H54 (cell line): ENCODE results near the gene SERPINE2.
A peak's percentile ranks its signal among the peaks of the same experiment; 100 is the strongest.

Source experiments
- DNase-seq: peaks from one replicate; pipeline ENCODE4 v3.0.0; 2011; ENCODE audit warnings: low spot score, mixed read lengths; ENCODE audit not compliant: insufficient read length
- FAIRE-seq: peaks from 3 replicates; lab custom pipeline; 2011; peaks lifted over from hg19 to GRCh38; lab: Jason Lieb, UNC
- POLR2A ChIP-seq: IDR thresholded peaks from 2 replicates; pipeline ENCODE4 v1.6.1; 2011; ENCODE audit warnings: low read depth, mild to moderate bottlenecking, low read length

Gene SERPINE2

DNA sequence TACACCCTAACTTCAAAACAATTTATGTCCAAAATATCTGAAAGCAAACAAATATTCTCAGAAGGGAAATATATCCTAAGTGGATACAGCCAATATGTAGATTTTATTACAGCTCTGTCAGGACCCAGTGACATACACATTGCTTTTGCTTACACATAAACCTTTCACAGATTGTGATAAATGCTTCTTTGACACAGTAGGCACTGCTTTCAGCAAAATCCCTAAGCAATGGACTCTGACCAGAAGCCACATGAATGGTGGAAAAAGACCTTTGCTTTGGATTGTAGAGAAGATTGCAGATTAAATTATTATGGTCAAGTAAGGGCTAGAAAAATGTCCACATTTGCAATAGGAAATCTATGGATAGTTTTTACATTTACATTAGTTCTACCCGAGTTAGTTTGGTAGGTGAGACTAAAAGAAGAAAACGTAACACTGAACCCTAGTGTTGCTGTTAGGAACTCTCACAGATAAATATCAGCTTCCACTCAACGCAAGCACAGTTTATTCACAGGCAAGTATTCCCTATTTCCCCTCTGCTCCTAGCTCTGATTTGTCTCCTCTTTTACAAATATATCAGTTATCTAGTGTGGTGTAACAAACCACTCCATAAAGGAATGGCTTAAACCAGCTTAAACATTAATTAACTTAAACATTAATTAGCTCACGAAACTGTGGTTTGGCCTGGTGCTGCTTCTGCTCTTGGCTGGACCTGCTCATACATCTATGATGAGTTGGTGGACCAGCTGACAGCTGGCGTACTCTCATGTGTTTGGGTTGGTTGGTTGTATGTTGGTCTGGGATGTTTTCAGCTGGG is 23.6 kb upstream of the SERPINE2 start:
- DNase-seq (no peak), FAIRE-seq (no peak)
- no peak for TF ChIP-seq POLR2A

- no peak for TF ChIP-seq POLR2A
- DNase-seq (no peak), FAIRE-seq (no peak)
Measured at GRCh38 chr2:224060783-224061482, 21.8 kb upstream of the SERPINE2 start.

GRCh38 chr2:224059178-224059577 is 20.1 kb upstream of the SERPINE2 start:
- DNase-seq (no peak), FAIRE-seq (no peak)
- no peak for TF ChIP-seq POLR2A

DNA sequence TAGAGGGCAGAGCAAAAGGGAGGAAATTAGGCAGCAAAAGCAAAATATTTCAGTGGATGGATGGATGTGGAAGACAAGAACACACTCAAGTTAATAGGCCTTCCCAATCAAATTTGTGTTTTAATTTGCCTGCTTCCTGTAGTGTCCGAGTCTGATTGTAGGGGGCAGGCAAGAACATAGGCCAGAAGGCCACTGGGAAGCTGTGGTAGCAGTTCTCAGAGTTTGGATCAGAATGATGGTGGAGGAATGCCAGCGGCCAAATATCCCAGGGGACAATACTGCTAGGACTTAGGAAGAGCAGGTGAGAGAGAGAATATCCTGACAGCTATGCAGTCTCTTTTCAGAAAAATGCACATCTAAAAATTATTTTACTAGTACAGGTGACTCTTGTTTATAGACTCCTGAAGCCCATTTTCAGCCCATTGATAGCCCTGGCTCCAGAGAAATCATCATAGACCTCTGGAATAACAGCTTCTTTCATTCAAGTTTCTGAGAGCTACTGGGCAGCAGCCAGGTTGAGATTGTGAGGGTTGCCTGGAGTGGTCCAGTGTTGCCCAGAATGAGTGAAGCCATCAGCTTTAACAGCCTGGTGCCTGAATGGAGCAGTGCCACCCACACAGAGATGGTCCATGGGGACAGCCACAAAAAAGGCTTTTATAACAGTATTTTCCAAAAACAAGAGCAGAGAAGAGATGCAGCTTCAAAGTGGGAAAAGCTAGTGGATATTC is 19.1 kb upstream of the SERPINE2 start:
- FAIRE-seq = no peak
- no peak for TF ChIP-seq POLR2A

DNA sequence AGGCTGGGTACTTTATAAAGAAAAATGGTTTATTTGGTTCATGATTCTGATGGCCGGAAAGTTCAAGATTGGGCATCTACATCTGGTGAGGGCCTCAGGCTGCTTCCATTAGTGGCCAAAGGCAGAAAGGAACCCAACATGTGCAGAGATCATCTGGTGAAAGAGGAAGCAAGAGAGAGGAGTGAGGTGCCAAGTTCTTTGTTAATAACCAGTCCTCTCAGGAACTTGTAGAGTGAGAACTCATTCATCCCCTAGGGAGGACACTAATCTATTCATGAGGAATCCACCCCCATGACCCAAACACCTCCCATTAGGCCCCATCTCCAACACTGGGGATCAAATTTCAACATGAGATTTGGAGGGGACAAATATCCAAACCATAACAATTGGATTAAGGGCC is 17.8 kb upstream of the SERPINE2 start:
- DNase-seq (no peak), FAIRE-seq (no peak)
- no peak for TF ChIP-seq POLR2A

More for the DNA sequence above, 19.1 kb upstream of the SERPINE2 start:
- no peak for DNase-seq

- DNase-seq (no peak), FAIRE-seq (no peak)
- TF ChIP-seq POLR2A = no peak
Measured at GRCh38 chr2:224055101-224055500, 16.0 kb upstream of the SERPINE2 start.

DNA sequence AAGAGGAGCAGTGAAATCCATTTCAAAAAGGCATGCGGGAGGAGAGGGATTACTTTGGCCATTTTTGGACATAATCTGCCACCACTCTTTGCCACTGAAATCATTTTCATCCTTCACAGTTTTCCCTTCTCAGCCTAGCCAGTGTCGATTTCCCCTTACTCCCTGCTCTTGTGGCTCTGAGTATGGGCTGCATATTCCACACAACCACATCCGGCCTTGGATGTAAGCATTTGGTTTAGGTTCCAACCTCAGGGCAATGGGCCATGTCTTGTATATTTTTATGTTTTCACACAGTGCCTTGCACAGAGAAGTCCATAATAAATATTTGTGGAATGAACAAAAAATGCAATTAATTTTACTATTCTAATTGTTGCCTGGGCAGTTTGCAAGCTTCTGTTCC is 7.7 kb upstream of the SERPINE2 start:
- TF ChIP-seq POLR2A = no peak
- FAIRE-seq (no peak), DNase-seq (no peak)

- DNase-seq (no peak), FAIRE-seq (no peak)
- no peak for TF ChIP-seq POLR2A
Measured at GRCh38 chr2:224042191-224042696, 3.2 kb upstream of the SERPINE2 start.

DNA sequence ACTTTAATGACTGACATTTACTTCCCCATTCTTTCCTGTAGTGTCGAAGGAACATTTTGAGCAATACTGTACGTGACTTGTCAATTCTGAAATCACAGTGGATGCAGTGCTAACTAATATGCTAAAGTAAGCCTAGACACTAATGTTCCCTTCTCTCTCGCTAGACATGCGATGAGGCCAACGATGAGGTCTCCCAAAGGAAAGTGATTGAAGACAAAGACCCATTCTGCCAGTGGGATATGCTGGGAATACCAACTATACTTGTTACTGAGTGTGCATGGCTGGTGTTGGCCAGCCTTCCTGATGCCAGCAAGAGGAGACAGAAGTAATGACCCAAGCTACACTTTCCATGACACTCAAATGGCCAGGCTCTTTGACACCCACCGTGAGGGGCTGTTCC is 2.5 kb upstream of the SERPINE2 start:
- FAIRE-seq (no peak), DNase-seq (no peak)
- no peak for TF ChIP-seq POLR2A

GRCh38 chr2:224040753-224041152 is 1.7 kb upstream of the SERPINE2 start:
- FAIRE-seq = no peak
- no peak for TF ChIP-seq POLR2A
- no peak for DNase-seq

GRCh38 chr2:224039770-224040440 is 819 bp upstream of the SERPINE2 start:
- TF ChIP-seq POLR2A = no peak
- DNase-seq = no peak
- FAIRE-seq = no peak

DNA sequence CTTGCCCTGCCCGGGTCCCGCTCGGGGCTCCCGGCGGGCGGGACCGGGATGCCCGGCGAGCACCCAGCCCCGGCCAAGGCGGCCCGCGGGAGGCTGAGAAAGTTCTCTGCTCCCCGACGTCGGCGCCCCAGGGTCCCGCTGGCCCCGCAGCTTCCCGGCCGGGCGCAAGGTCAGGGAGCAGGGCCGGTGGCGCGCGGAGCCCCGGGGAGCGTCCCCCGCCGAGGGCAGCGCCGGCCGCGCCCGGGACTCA is 331 bp downstream of the SERPINE2 start:
- no peak for TF ChIP-seq POLR2A
- no peak for DNase-seq
- no peak for FAIRE-seq

DNA sequence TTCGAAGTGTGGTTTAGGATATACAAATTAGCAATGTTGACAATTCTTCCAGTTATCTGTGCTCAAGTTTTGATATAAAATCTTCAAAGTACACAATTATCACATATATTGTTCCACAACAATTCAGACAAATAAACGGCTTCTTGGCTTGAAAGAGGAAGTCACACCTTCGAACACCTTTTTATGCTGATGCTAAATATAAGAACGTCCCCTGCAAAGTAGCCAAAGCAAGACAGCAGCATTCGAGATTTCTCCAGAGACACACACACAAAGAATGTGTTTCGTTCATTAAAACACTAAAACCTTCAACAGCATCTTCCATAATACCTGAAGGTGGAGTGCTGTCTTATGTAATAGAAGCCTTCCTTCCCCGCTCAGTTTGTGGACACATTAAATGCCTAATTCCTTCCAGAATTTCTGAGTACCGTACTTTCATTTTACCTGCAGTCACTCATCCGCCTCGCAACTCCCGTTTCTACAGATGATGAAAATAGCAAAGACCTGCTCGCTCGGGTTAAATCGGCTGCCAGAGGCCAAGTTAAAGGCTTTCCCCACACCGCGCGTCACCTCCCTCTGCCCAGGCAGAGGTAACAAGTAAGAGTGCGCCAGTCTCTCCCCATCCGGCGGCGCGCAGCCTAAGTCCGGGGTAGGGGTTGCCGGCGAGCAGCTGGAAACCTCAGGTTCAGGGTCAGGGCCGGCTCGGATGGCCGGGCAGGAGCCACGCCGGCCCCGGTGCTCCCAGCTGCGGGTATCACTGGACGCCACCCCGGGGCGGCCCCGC is 847 bp downstream of the SERPINE2 start:
- peak; percentile 44 for DNase-seq
- no peak for TF ChIP-seq POLR2A
- no peak for FAIRE-seq
